ENCODE data around the gene NIPAL3.

NIPAL3 gene

GRCh38 chr1:24501371-24502064, 85.9 kb downstream of the NIPAL3 start:
- FAIRE-seq (no peak), DNase-seq (ENCODE audit: insufficient read length) (no peak)
- TF ChIP-seq POLR2AphosphoS5 (IDR thresholded peaks at IDR 0.05; ENCODE audit: low read depth, low read length) (no peak), TAF1 (IDR thresholded peaks at IDR 0.05; ENCODE audit: borderline replicate concordance, low read depth, low read length) (no peak), POLR2A (IDR thresholded peaks at IDR 0.05; ENCODE audit: low read depth, low read length) (no peak)

DNA sequence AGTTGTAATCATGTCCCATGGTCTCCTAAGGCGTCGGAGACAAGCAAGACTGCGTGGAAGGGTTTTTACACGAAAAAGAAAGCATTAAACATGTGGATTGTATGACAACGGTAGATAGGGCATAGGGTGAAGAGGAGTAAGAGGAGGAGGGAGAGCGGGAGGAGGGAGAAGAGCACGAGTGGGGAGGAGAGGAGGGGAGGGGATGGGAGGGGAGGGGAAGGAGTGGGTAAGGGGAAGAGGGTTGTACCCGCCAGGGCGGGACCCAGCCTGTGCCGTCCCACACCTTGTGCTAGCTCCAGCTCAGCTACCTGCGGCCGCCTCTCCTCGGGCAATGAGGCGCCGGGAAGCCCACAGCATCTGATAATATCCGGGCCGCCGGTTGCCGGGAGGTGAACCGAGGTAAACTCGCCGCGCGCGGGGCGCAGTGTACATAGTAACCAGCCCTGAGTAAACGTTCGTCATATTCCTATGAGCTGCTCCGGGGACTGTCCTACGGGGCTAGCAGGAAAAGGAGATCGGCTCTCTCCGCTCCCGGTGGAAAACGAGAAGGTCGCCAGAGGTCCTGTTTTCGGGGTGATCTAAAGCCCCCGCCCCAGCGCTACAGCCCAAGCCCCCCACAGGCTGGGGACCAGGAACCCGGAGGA, 86.6 kb downstream of the NIPAL3 start:
- DNase-seq (ENCODE audit: insufficient read length) (peak; percentile 45), FAIRE-seq (peak; percentile 42)
- no peak for TF ChIP-seq TAF1 (IDR thresholded peaks at IDR 0.05; ENCODE audit: borderline replicate concordance, low read depth, low read length)
- no peak for TF ChIP-seq POLR2AphosphoS5 (IDR thresholded peaks at IDR 0.05; ENCODE audit: low read depth, low read length)
- TF ChIP-seq POLR2A (IDR thresholded peaks at IDR 0.05; ENCODE audit: low read depth, low read length) = no peak

DNA sequence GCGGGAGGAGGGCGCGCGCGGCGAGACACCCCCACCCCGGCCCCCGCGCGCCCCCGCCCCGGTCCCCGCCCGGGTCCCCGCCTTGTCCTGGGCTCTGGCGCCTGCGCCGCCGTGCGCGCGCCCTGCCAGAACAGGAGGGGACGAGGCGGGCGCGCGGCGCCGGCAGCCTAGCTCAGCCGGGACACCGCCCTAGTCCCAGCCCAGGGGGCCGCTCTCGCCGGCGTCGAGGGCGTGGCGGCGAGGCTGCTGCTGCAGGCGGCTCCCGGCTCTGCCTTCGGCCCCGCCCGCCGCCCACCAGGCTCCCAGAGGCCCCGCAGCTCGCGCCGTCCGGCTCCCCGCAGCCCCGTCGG, 87.1 kb downstream of the NIPAL3 start, which contains the start of gene RCAN3:
Gene RCAN3, plus strand, starts transcription at position 128 of the 350 bp plus-strand sequence. CDS start 11,537 bp downstream, outside the sequence.
- DNase-seq (ENCODE audit: insufficient read length) = peak; percentile 94
- TF ChIP-seq POLR2AphosphoS5 (IDR thresholded peaks at IDR 0.05; ENCODE audit: low read depth, low read length) = no peak
- no peak for TF ChIP-seq POLR2A (IDR thresholded peaks at IDR 0.05; ENCODE audit: low read depth, low read length)
- TF ChIP-seq TAF1 (IDR thresholded peaks at IDR 0.05; ENCODE audit: borderline replicate concordance, low read depth, low read length) = no peak
- FAIRE-seq = peak; percentile 50

GRCh38 chr1:24503059-24503751, 87.6 kb downstream of the NIPAL3 start:
- FAIRE-seq = no peak

GRCh38 chr1:24503870-24504523, 88.4 kb downstream of the NIPAL3 start:
- TF ChIP-seq POLR2AphosphoS5 (IDR thresholded peaks at IDR 0.05; ENCODE audit: low read depth, low read length) (no peak), TAF1 (IDR thresholded peaks at IDR 0.05; ENCODE audit: borderline replicate concordance, low read depth, low read length) (no peak), POLR2A (IDR thresholded peaks at IDR 0.05; ENCODE audit: low read depth, low read length) (no peak)
- no peak for FAIRE-seq
- DNase-seq (ENCODE audit: insufficient read length) = no peak

More at GRCh38 chr1:24503059-24503751, 87.6 kb downstream of the NIPAL3 start:
- DNase-seq (ENCODE audit: insufficient read length) = no peak
- TF ChIP-seq TAF1 (IDR thresholded peaks at IDR 0.05; ENCODE audit: borderline replicate concordance, low read depth, low read length) (no peak), POLR2A (IDR thresholded peaks at IDR 0.05; ENCODE audit: low read depth, low read length) (no peak), POLR2AphosphoS5 (IDR thresholded peaks at IDR 0.05; ENCODE audit: low read depth, low read length) (no peak)

DNA sequence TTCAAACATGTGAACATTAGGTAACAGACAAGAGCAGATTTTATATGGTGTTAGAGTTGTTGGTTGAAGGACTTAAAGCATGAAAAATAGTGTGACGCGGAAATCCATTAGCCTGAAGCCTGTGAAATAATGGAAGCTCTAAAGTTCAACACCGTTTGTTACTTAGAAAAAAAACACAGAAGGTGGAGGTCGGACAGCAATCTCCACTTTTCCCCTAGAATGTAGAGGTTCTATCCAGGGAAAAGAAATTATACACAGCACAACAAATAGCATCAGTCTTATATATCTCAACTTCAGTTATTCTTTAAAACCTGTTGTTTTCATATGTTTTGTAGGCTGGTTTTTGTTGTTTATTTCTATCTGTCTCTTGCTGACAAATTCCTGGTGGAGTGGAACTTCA, 89.0 kb downstream of the NIPAL3 start:
- DNase-seq (ENCODE audit: insufficient read length) (no peak), FAIRE-seq (no peak)
- TF ChIP-seq TAF1 (IDR thresholded peaks at IDR 0.05; ENCODE audit: borderline replicate concordance, low read depth, low read length) (no peak), POLR2AphosphoS5 (IDR thresholded peaks at IDR 0.05; ENCODE audit: low read depth, low read length) (no peak), POLR2A (IDR thresholded peaks at IDR 0.05; ENCODE audit: low read depth, low read length) (no peak)

- no peak for TF ChIP-seq POLR2A (IDR thresholded peaks at IDR 0.05; ENCODE audit: low read depth, low read length)
- no peak for TF ChIP-seq TAF1 (IDR thresholded peaks at IDR 0.05; ENCODE audit: borderline replicate concordance, low read depth, low read length)
- TF ChIP-seq POLR2AphosphoS5 (IDR thresholded peaks at IDR 0.05; ENCODE audit: low read depth, low read length) = no peak
- FAIRE-seq (no peak), DNase-seq (ENCODE audit: insufficient read length) (no peak)
Measured at GRCh38 chr1:24505816-24506215, 90.2 kb downstream of the NIPAL3 start.

DNA sequence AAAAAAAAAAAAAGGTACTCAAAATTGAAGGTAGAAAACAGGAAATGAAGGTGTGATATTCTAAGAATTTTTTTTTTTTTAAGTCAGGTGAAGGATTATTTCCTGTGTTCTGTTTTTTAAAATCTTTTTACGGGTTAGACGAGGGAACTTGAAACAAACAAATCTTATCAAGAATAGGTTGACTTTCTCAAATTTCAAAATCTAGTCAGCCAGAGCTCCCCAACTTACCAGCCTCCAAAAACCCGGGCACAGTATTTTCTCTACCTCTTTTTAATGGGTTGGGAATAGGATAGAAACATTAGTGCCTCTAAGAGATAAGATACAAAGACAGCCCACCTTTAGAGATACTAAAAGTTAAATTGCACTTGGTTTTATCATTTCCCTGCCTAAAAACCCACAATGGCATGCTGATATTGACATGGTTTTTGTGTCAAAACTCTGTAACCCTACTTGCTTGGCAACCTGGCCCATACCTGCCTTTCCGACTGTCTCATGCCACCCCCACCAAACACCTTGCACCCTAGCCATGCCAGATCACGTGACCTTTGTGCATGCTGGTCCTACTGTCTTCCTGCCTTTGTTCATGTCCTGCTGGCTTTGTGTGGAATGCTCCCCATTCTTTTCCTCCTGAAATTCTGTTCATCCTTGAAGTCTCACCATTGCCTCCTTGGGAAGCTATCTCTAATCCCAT, 91.2 kb downstream of the NIPAL3 start:
- FAIRE-seq = no peak
- TF ChIP-seq POLR2A (IDR thresholded peaks at IDR 0.05; ENCODE audit: low read depth, low read length) (no peak), TAF1 (IDR thresholded peaks at IDR 0.05; ENCODE audit: borderline replicate concordance, low read depth, low read length) (no peak), POLR2AphosphoS5 (IDR thresholded peaks at IDR 0.05; ENCODE audit: low read depth, low read length) (no peak)
- DNase-seq (ENCODE audit: insufficient read length) = no peak

GRCh38 chr1:24507405-24507804, 91.8 kb downstream of the NIPAL3 start:
- no peak for FAIRE-seq

GRCh38 chr1:24508911-24509310, 93.3 kb downstream of the NIPAL3 start:
- FAIRE-seq = no peak
- TF ChIP-seq POLR2A (IDR thresholded peaks at IDR 0.05; ENCODE audit: low read depth, low read length) (no peak), POLR2AphosphoS5 (IDR thresholded peaks at IDR 0.05; ENCODE audit: low read depth, low read length) (no peak), TAF1 (IDR thresholded peaks at IDR 0.05; ENCODE audit: borderline replicate concordance, low read depth, low read length) (no peak)
- no peak for DNase-seq (ENCODE audit: insufficient read length)

More at GRCh38 chr1:24507405-24507804, 91.8 kb downstream of the NIPAL3 start:
- no peak for DNase-seq (ENCODE audit: insufficient read length)
- TF ChIP-seq POLR2A (IDR thresholded peaks at IDR 0.05; ENCODE audit: low read depth, low read length) = no peak
- no peak for TF ChIP-seq TAF1 (IDR thresholded peaks at IDR 0.05; ENCODE audit: borderline replicate concordance, low read depth, low read length)
- no peak for TF ChIP-seq POLR2AphosphoS5 (IDR thresholded peaks at IDR 0.05; ENCODE audit: low read depth, low read length)
